Measurements from ENCODE around the gene RAB31.

The RAB31 gene

GRCh38 chr18:9822587-9823185, 114.6 kb downstream of the RAB31 start:
- DNase-seq (ENCODE audit: low spot score): no peak

- DNase-seq (ENCODE audit: low spot score): no peak
Measured at GRCh38 chr18:9823805-9824473, 115.8 kb downstream of the RAB31 start.

GRCh38 chr18:9824474-9824832, 116.4 kb downstream of the RAB31 start:
- DNase-seq (ENCODE audit: low spot score): no peak

- no peak for DNase-seq (ENCODE audit: low spot score)
Measured at GRCh38 chr18:9824952-9825371, 116.9 kb downstream of the RAB31 start.

- DNase-seq (ENCODE audit: low spot score): peak; percentile 46
Measured at GRCh38 chr18:9825571-9826073, 117.5 kb downstream of the RAB31 start.

- DNase-seq (ENCODE audit: low spot score): no peak
Measured at GRCh38 chr18:9826685-9827084, 118.6 kb downstream of the RAB31 start.

- DNase-seq (ENCODE audit: low spot score): no peak
Measured at GRCh38 chr18:9827211-9827792, 119.2 kb downstream of the RAB31 start.

- DNase-seq (ENCODE audit: low spot score): no peak
Measured at GRCh38 chr18:9827793-9828505, 119.8 kb downstream of the RAB31 start.

- no peak for DNase-seq (ENCODE audit: low spot score)
Measured at GRCh38 chr18:9828506-9829396, 120.7 kb downstream of the RAB31 start.

GRCh38 chr18:9829397-9829712, 121.3 kb downstream of the RAB31 start:
- DNase-seq (ENCODE audit: low spot score): no peak

- DNase-seq (ENCODE audit: low spot score): no peak
Measured at GRCh38 chr18:9831036-9831722, 123.1 kb downstream of the RAB31 start.

GRCh38 chr18:9831723-9832199, 123.7 kb downstream of the RAB31 start:
- DNase-seq (ENCODE audit: low spot score): no peak

GRCh38 chr18:9832871-9833270, 124.8 kb downstream of the RAB31 start:
- no peak for DNase-seq (ENCODE audit: low spot score)

- DNase-seq (ENCODE audit: low spot score): no peak
Measured at GRCh38 chr18:9834551-9834950, 126.5 kb downstream of the RAB31 start.

- no peak for DNase-seq (ENCODE audit: low spot score)
Measured at GRCh38 chr18:9835113-9835755, 127.1 kb downstream of the RAB31 start.

- DNase-seq (ENCODE audit: low spot score): no peak
Measured at GRCh38 chr18:9835825-9836224, 127.7 kb downstream of the RAB31 start.

GRCh38 chr18:9838144-9838877, 130.2 kb downstream of the RAB31 start:
- DNase-seq (ENCODE audit: low spot score): no peak

- no peak for DNase-seq (ENCODE audit: low spot score)
Measured at GRCh38 chr18:9839211-9839610, 131.1 kb downstream of the RAB31 start.

- DNase-seq (ENCODE audit: low spot score): no peak
Measured at GRCh38 chr18:9839853-9840252, 131.8 kb downstream of the RAB31 start.

GRCh38 chr18:9841752-9842151, 133.7 kb downstream of the RAB31 start:
- DNase-seq (ENCODE audit: low spot score): no peak
